Colon (tissue), 2 donors: ENCODE measurements around the gene DPAGT1.
"Not testable (repeated sequence)": the region's sequence is repeated elsewhere in the genome, so short reads cannot be mapped to it uniquely, and the experiment has no call there.

Source experiments
- FAIRE-seq: peaks from 2 replicates; lab custom pipeline; 2012; peaks lifted over from hg19 to GRCh38; lab: Jason Lieb, UNC
- donor health status: control.
- donor health status: control.

Gene DPAGT1

DNA sequence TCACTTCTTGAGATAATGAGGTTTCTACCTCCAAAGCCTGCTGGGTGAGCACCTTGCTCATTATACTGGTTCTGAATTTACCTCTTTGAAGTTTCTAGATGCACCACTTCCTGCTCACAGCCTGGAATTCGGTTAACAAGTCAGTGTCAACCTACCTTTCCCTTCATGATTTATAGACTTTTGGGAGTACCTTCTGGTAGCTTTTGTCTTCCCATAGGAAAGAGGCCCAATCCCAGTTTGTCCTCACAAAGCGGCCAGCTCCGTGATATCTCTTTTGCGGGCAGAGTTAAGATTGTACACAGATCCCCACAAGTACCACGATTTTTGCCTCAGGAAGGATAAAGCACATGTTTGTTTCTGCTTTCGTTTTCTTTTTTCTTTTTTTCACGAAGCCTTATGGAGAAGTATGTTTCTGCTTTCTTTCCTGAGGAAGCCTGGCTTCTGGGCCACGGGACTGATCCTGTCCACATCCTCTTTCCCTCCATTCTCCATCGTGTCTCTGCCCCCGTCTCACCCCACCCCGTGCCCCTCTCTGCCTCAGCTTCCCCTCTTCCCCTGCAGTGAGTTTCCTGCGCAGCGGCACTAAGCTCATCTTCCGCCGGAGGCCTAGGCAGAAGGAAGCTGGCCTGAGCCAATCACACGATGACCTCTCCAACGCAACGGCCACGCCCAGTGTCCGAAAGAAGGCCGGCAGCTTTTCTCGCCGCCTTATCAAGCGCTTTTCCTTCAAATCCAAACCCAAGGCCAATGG, 14.0 kb upstream of the DPAGT1 start:
- no peak for FAIRE-seq

DNA sequence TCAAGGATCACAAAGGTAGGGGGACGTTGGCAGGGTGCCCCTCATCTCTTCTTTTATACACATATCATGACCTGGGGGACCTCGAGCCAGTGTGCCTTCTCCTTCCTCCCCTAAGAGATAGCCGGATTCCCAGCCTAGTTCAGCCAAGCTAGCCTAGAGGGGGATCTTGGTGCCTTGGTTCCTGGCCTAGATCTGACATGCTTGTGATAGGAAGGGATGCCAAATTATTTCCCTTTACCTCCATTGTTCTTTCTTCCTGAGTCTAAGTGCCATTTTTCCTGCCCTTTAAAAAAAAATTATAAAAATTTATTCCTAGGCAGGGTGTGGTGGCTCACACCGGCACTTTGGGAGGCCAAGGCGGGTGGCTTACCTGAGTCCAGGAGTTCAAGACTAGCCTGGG, 12.7 kb upstream of the DPAGT1 start:
- FAIRE-seq, result no peak

DNA sequence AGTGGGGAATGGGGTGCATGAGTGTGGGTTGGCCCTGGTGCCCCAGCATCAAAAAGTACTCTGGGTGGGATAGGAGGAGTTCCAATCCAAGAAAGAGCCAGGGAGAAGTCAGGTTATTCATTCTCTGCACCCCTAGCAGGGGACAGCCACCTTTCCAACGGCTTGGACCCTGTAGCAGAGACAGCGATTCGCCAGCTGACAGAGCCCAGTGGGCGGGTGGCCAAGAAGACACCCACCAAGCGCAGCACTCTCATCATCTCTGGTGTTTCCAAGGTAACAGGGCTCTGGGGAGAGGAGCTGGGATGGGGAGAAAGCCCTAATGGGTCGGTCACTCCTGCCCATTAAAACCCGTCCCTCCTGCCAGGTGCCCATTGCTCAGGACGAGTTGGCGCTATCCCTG, 12.1 kb upstream of the DPAGT1 start:
- FAIRE-seq, result no peak

DNA sequence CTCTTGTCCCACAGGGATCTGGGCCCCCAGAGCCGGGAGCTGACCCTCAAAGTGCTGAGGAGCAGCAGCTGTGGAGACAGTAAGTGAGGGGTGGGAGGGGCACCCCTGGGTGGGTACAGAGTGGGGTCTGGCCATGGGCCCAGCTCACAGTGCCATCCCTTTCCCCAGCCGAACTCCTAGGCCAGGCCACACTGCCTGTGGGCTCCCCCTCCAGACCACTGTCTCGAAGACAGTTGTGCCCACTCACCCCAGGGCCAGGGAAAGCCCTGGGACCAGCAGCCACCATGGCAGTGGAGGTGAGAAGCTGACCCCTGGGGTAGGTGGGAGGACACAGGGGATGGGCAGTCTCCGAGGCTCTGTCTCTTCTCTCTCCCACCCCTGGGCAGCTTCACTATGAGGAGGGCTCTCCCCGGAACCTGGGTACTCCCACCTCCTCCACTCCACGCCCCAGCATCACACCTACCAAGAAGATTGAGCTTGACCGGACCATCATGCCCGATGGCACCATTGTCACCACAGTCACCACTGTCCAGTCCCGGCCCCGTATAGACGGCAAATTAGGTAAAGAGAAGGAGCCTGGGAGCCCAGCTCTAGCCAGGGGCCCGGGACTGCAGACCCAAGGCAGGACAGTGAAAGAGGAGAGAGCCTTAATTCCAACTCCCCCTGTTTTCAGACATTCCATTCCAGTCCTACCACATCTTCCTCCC, 10.8 kb upstream of the DPAGT1 start:
- FAIRE-seq, result no peak

DNA sequence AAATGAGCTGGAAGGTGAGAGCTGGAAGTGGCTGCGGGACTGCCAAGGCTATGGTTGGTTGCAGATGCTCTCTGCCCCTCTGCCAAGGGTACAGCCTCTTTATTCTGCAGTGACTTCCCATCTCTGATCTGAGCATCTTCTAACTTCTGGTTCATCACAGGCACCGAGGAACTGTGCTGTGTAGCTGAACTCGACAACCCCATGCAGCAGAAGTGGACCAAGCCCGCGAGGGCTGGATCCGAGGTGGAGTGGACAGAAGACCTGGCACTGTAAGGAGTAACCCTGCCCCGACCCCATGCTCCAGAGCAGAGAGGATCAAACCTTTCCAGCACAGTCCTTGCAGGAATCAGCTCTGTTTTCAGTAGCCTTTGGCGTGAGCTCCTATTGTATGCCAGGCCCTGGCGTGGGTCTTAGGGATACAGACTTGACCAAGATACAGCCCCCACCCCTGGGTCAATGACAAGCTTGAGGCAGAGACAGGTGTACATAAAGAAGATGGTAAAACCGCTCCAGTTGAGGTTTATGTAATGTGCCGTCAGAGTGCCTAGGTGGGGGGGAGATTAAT, 9.8 kb upstream of the DPAGT1 start:
- no peak for FAIRE-seq

DNA sequence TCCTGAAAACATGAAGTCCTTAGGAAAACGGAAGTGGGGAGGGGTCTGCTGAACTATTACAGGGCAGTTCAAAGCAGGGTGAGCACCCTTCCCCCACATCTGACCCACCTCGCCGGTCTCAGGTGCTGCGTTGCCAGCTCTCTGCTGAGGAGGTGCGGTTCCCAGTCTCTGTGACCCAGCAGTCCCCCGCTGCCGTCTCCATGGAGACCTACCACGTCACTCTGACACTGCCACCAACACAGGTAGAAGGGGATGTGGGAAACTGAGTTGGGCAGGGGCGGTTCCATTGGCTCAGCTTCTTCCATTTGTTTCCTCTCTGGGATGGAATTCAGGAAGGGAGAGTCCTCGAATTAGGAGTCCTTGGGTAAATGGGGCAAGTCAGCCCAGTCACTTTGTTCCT, 8.8 kb upstream of the DPAGT1 start:
- no peak for FAIRE-seq

DNA sequence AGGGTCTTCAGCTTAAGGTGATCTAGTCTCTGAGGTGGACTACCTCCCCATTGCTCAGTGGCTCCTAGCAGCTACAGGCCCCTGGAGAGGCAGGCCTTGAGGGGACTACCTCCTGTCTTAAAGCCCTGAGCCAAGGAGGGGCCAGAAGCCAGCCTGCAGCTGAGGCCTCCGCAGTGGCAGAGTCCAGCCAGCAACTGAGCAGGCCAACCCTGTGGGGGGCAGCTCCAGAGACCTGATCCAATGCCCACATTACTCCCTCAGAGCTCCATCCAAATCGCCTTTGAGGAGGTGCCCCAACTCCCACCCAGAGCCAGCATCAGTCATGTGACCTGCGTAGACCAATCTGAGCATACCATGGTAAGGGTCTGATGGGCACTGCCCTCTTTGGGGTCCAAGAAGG, 8.2 kb upstream of the DPAGT1 start:
- FAIRE-seq, result no peak

DNA sequence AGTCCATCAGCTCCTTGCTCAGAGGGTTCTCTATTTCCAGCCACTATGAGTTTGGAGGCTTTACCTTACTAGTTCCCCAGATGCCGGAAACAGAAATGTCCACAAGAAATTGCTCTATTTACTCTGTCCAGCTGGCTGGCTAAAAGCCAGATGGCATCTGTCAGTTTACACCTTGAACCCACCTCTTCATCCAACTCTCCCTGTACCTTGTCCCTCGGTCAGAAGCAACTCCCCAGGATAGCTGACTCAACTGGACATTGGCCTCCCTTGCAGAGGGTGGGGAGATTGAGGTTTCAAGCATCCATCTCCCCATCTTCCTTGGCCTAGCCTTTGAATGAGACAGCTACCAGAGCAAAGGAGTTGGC, 7.2 kb upstream of the DPAGT1 start:
- no peak for FAIRE-seq

GRCh38 chr11:119108146-119108856, 6.6 kb upstream of the DPAGT1 start:
- FAIRE-seq, result no peak

DNA sequence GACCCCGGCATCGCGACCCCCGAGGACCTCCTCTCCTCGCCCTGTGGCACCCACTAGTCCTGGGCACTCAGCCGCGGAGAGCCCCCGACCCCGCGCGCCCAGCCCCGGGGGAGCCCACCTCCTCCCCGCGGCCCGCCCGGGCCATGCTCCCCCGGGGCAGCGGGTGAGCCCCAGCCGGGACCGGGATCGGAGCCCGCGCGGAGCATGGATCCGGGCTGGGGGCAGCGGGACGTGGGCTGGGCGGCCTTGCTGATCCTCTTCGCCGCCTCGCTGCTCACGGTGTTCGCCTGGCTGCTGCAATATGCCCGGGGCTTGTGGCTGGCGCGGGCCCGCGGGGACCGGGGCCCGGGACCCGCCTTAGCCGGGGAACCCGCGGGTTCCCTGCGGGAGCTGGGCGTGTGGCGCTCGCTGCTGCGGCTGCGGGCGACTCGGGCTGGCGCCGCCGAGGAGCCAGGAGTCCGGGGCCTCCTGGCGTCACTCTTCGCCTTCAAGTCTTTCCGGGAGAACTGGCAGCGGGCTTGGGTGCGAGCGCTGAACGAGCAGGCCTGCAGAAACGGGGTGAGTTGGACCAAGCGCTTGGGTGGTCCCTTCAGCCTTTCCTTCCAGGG, 6.0 kb upstream of the DPAGT1 start:
- FAIRE-seq, result no peak

GRCh38 chr11:119106564-119107537, 5.2 kb upstream of the DPAGT1 start, which contains the start of gene C2CD2L:
Gene C2CD2L (plus strand): TSS chr11:119107344. CDS start chr11:119107742, 398 bp downstream.
- FAIRE-seq, result no peak

- FAIRE-seq, result no peak
Measured at GRCh38 chr11:119103793-119104192, 2.1 kb upstream of the DPAGT1 start.

DNA sequence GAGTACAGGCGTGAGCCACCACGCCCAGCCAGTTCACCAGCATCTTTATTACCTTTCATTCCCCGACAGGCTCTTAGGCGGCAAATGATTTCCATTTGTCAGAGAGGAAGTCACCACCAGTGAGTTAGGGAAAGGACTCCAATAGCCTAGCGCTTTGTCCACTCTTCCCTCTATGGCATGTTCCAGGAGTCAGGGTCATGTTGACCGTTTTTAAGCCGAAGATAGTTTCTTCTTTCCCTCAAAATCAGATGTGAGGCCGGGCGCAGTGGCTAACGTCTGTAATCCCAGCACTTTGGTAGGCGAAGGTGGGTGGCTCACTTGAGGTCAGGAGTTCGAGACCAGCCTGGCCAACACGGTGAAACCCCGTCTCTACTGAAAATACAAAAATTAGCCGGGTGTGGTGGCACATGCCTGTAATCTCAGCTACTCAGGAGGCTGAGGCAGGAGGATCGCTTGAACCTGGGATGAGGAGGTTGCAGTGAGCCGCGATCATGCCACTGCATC, 1.6 kb upstream of the DPAGT1 start:
- FAIRE-seq, result not testable (repeated sequence)

- FAIRE-seq, result no peak
Measured at GRCh38 chr11:119100994-119101758, 477 bp downstream of the DPAGT1 start.

DNA sequence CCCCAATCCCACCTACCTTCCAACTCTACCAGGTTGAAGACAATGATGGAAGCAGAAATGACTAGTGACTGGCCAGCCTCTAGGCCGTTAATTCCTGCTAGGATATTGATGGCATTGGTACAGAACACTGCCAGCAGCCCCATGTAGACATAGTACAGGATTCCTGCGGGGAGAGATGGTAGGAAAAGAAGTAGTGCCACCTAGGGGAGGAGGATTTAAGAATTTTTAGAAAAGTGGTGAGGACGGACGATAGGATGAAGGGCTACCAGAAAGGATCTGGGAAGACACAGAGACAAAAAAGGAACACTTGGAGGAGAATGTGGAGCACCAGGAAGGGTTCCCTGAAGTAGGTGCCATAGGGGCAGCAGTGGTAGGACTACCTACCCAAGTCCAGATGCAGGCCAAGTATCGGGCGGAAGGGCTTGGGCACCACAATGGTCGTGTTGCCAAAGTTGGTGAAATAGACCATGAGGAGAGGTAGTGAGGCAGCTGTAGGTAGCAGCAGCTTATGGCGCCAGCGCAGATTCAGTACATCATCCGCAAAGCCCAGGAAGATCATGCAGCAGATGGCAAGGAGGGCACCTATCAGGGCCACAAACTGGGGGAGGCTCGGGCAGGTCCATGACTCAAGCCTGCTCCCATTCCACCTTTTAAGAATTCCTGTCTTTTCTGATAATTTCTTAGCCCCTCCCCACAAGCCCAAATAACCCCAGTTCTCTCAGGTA, 1.2 kb downstream of the DPAGT1 start:
- no peak for FAIRE-seq

DNA sequence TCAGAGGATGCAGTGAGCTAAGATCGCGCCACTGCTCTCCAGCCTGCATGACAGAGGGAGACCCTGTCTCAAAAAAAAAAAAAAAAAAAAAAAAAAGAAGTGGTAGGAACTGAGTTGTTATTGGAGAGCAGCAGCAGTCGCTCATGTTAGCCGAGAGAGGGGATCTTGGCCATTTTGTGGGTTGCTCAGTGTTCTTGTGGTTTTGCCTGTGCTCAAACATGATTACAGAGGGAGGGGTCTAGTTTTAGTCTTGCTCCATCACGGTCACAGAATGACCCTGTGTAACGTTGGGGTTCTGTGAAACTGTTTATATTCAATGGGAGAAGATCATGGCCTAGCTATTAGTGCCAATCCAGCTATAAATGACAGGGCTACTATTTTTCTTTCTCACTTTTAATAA, 1.9 kb downstream of the DPAGT1 start:
- no peak for FAIRE-seq

- FAIRE-seq, result peak; percentile 78
Measured at GRCh38 chr11:119095066-119095880, 6.4 kb downstream of the DPAGT1 start.

DNA sequence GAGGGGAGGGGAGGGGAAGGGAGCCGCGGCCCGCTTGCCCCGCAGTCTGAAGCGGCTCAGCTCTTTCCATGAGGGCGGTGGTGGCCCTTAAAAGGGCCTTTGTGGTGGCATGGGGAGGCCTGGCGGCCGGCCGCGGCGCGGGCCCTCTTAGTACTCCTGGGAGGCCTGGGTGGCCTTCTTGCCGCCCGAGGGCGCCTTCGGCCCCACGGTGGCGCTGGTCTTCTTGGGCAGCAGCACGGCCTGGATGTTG, 6.9 kb downstream of the DPAGT1 start:
- FAIRE-seq, result no peak
